Astrocyte of the cerebellum (primary cell): Measurements from ENCODE around the gene SMARCA2.
A peak's percentile ranks its signal among the peaks of the same experiment; 100 is the strongest.

Experiments
- DNase-seq: peaks from one replicate; pipeline ENCODE4 v3.0.0-alpha.2; 2011; ENCODE audit warnings: low read depth
- H3K4me3 ChIP-seq: 2 replicates; pipeline ENCODE4 v1.5.1; 2011; ENCODE audit warnings: mild to moderate bottlenecking, low read depth, low read length, moderate library complexity
- in situ Hi-C: cut with HindIII; loops from 2 replicates; pipeline ENCODE4 v1.10.0; 2017; ENCODE audit warnings: low sequenced_read_pairs
- TF ChIP-seq, protein P1 (sequence below): IDR thresholded peaks from 2 replicates; pipeline ENCODE4 v1.5.1; 2012; ENCODE audit warnings: low read length, low read depth, moderate library complexity, mild to moderate bottlenecking; ENCODE audit errors: missing control alignments

The SMARCA2 gene

DNA sequence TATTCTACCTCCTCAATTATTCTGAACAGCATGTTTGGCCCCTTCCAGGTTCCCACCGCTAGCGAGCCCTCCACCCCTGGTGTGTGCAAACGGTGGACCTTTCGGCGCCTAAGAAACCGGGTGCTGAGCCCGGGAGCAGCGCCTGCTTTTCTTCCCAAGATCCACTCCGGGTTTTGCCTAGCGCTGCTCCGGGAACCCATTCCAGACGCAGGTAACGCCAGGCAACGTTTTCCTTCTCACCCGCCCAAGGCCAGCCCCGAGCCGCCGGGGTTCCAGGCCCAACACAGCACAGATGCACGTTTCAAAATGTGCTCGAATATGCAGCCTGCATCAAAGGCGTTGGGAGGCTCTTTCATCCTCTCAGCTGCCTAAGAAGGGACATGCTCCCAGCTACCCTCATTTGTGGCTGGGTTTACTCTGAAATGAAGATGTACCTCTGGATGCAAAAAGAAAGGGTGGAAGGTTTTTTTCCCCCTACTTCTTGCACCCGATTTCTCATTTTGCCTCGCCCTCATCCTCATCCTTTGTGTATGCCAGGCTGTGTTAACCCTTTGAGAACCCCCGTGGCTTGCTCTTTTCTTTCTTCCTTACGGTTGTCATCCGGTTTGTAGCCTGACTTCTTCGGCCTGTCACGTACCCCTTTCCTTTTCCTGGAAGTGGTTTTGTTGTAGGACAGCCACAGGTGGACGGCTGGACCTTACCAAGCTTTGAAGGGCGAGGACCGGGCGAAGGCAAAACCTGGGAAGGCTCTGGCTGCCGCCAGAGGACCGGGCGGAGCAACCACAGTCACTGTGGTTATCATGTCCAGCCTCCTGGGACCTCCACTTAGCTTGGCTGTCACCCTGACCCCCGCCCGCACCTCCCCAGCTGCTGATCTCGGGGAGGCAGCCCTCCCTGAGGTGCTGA, 226.9 kb downstream of the SMARCA2 start:
- in situ Hi-C loops: no loop called here
- DNase-seq: peak; percentile 84
- peak overlapping the region; percentile 30 for H3K4me3 ChIP-seq
- TF ChIP-seq, protein P1, sequence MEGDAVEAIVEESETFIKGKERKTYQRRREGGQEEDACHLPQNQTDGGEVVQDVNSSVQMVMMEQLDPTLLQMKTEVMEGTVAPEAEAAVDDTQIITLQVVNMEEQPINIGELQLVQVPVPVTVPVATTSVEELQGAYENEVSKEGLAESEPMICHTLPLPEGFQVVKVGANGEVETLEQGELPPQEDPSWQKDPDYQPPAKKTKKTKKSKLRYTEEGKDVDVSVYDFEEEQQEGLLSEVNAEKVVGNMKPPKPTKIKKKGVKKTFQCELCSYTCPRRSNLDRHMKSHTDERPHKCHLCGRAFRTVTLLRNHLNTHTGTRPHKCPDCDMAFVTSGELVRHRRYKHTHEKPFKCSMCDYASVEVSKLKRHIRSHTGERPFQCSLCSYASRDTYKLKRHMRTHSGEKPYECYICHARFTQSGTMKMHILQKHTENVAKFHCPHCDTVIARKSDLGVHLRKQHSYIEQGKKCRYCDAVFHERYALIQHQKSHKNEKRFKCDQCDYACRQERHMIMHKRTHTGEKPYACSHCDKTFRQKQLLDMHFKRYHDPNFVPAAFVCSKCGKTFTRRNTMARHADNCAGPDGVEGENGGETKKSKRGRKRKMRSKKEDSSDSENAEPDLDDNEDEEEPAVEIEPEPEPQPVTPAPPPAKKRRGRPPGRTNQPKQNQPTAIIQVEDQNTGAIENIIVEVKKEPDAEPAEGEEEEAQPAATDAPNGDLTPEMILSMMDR: no peak

DNA sequence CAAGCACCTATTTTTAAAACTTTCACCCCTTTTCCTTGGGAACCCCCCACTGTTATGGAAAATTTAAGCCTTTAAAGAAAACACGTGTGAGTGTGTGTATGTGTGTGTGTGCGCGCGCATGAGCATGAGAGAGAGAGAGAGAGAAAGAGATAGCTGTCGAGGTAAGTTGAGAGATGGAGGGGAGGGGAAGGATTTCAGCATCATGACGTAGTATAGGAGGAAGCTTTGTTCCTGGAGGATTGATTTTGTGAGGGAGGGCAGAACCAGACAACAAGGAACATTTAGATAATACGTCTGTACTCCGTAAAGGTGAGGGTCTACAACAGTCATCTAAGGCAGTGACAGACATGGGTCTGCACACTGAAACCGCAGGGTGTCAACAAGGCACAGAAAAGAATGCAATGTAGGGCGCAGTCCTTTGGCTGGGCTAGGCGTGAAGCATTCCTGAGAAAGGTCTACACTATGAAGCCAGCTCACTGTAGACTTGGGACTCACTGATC, 227.7 kb downstream of the SMARCA2 start:
- no peak for DNase-seq
- peak overlapping the region; percentile 30 for H3K4me3 ChIP-seq
- TF ChIP-seq, protein P1: no peak
- in situ Hi-C loops: no loop called here
